Measurements from ENCODE around the gene LAMB2.

DNA sequence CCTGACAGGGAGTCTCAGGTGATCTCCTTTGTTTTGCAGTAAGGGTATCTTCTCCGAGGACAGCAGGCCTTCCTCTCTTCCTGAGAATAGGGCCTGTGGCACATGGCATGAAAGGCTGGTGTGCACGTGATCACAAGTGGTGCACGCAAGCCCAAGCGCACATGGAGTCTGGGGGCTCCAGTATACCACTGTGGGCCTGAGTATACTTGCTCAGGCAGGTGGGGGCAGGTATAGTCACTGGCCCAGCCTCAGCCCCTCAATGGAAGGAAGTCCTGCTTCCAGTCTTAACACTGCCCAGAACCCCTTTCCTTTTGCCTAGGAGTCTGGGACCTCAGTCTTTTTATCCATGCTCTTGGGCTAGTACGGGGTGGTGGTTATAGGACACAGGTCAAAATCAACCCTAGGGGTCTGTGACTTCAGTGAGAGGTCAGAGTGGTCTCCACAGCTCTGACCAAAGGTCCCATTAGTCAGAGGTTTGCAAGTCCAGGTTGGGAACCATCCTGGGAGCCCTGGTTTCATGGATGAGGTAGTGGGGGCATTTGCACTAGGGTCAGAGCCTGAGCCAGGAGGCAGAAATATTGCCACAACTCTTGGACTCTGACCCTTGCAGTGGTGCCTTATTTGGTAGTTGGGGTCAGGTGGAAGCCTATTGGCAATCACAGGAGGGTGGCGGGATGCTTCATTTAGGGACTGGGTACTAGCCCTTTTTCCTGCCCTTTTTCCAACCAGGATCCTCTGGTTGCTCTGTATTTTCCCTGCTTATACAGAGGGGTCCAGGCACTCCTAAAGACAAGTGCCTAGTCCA is 34.1 kb upstream of the LAMB2 start:
- TF ChIP-seq, protein P1, sequence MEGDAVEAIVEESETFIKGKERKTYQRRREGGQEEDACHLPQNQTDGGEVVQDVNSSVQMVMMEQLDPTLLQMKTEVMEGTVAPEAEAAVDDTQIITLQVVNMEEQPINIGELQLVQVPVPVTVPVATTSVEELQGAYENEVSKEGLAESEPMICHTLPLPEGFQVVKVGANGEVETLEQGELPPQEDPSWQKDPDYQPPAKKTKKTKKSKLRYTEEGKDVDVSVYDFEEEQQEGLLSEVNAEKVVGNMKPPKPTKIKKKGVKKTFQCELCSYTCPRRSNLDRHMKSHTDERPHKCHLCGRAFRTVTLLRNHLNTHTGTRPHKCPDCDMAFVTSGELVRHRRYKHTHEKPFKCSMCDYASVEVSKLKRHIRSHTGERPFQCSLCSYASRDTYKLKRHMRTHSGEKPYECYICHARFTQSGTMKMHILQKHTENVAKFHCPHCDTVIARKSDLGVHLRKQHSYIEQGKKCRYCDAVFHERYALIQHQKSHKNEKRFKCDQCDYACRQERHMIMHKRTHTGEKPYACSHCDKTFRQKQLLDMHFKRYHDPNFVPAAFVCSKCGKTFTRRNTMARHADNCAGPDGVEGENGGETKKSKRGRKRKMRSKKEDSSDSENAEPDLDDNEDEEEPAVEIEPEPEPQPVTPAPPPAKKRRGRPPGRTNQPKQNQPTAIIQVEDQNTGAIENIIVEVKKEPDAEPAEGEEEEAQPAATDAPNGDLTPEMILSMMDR (IDR thresholded peaks at IDR 0.05) = no peak
- TF ChIP-seq POLR2A (IDR thresholded peaks at IDR 0.05) (no peak), POLR2AphosphoS5 (IDR thresholded peaks at IDR 0.05) (no peak)
